ENCODE results near the gene KLK5.
"Not testable (repeated sequence)": the region's sequence is repeated elsewhere in the genome, so short reads cannot be mapped to it uniquely, and the experiment has no call there.

The KLK5 gene

DNA sequence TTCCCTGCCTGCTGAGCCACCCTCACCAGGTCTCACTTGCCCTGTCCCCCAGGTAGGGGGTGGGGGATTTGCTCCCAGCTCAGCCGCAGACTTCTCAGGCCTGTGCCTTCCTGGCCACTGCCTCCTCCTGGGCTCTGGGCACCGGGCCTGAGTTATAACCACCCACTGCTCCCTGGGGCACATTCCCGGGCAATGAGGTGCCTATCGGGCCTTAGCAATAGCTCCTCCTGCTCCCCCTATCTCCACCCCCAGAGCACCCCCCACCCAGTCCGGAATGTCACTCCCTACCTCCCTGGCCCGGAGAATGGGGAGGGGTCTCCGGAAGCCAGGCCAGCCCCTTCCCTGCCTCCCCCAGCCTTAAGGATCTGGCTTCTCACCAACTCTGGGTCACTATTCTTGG is at the start of gene KLK5:
TSS of gene KLK5 (minus strand) at position 129 of the 400 bp plus-strand sequence. CDS start 381 bp downstream, outside the sequence.
- DNase-seq (ENCODE audit: low spot score) (no peak), FAIRE-seq (no peak)

GRCh38 chr19:51002089-51002532 is 49.3 kb upstream of the KLK5 start:
- FAIRE-seq, result no peak
- DNase-seq (ENCODE audit: low spot score), result no peak

DNA sequence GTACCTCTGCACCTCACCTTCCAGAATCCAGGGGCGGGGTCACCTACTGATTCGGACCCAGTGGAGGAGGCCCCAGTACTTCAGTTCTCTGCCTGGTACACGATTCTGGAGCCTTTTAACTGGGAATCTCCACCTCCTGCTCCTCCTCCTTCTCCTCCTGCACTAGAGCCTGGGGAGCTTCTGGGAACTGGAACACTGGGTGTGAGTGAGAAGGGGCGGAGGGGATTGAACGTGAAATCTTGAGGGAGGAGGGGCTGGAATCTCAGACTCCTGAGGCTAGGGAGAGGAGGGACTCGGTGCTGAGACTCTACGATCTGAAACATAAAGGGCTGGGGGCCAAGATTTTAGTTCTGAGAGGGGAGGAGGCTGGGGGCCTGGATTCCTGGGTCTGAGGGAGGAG is 48.7 kb upstream of the KLK5 start, which contains the start of gene KLK8:
TSS of gene KLK8 (minus strand) at position 90 of the 400 bp plus-strand sequence. CDS start 437 bp downstream, outside the sequence.
- FAIRE-seq (no peak), DNase-seq (ENCODE audit: low spot score) (no peak)

DNA sequence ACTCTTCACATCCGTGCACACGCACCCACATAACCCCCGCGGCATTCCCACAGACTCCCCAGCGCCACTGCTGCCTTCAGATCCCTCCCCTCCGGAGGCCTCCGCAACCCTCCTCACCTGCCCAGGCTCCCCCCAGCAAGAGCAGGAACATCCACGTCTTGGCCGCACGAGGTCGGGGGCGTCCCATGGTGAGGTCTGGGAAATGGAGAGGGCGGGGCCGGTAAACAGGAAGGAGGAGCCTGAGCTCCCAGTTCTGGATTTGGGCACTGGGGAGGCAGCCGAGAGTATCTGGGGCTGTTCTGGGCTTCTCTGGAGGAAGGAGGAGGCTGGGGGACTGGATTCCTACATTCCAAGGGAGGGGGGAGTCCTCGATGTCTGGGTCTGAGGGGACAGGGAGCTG is 48.1 kb upstream of the KLK5 start:
- FAIRE-seq, result no peak

GRCh38 chr19:51000426-51000825 is 47.6 kb upstream of the KLK5 start:
- FAIRE-seq (no peak), DNase-seq (ENCODE audit: low spot score) (no peak)

More for the DNA sequence above, 48.1 kb upstream of the KLK5 start:
- no peak for DNase-seq (ENCODE audit: low spot score)

- DNase-seq (ENCODE audit: low spot score) (no peak), FAIRE-seq (no peak)
These were observed 45.8 kb upstream of the KLK5 start for GRCh38 chr19:50998686-50999085.

- no peak for FAIRE-seq
These were observed 45.2 kb upstream of the KLK5 start for GRCh38 chr19:50998061-50998460.

GRCh38 chr19:50994129-50994528 is 41.3 kb upstream of the KLK5 start:
- no peak for DNase-seq (ENCODE audit: low spot score)
- no peak for FAIRE-seq

More at GRCh38 chr19:50998061-50998460, 45.2 kb upstream of the KLK5 start:
- DNase-seq (ENCODE audit: low spot score), result no peak

DNA sequence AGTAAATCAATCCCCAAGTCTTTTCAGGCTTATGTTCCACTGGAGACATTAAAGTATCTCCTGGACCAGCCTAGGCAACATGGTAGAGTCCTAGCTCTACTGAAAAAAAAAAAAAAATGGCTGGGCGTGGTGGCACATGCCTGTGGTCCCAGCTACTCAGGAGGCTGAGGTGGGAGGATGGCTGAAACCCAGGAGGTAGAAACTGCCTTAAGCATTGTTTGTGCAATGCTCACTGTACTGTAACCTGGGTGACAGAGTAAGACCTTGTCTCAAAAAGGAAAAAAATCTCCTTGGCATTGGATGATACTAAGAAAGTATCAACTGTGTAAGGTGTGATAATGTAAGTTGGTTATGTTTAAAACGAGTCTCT is 39.8 kb upstream of the KLK5 start:
- DNase-seq (ENCODE audit: low spot score), result no peak
- FAIRE-seq, result no peak

- not testable (repeated sequence) for DNase-seq (ENCODE audit: low spot score); FAIRE-seq
These were observed 31.6 kb upstream of the KLK5 start for GRCh38 chr19:50984416-50984815.

GRCh38 chr19:50983625-50984292 is 30.9 kb upstream of the KLK5 start, which contains the start of gene KLK7:
KLK7 (minus strand) TSS chr19:50983917; CDS start chr19:50982399, 1,518 bp downstream.
- DNase-seq (ENCODE audit: low spot score) (no peak), FAIRE-seq (no peak)

- DNase-seq (ENCODE audit: low spot score), result no peak
- no peak for FAIRE-seq
These were observed 29.3 kb upstream of the KLK5 start for GRCh38 chr19:50982186-50982585.

DNA sequence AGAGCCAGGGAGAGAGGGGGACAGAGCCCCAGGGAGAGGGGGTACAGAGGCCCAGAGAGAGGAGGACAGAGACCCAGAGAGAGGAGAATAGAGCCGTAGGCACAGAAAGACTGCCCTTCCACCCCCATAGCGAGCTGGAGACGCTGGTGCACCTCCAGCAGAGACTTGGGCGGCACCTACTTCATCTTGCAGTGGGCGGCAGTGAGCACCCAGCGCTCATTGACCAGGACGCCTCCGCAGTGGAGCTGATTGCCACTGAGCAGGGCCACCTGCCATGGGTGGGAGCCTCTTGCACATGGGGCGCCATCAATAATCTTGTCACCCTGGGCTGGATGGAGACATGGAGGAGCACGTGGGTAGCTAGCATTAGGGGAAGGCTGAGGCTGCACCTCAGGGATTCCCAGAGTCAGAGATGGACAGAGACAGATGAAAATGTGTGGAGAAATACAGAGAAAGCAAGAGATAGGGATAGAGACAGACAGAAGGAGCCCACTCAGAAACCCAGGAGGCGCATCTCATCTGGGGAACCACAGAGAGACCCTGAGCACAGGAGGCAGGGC is 28.8 kb upstream of the KLK5 start:
- DNase-seq (ENCODE audit: low spot score) (no peak), FAIRE-seq (no peak)

GRCh38 chr19:50980208-50980607 is 27.4 kb upstream of the KLK5 start:
- FAIRE-seq, result no peak
- no peak for DNase-seq (ENCODE audit: low spot score)

- no peak for FAIRE-seq
- DNase-seq (ENCODE audit: low spot score), result no peak
These were observed 26.9 kb upstream of the KLK5 start for GRCh38 chr19:50979758-50980157.

DNA sequence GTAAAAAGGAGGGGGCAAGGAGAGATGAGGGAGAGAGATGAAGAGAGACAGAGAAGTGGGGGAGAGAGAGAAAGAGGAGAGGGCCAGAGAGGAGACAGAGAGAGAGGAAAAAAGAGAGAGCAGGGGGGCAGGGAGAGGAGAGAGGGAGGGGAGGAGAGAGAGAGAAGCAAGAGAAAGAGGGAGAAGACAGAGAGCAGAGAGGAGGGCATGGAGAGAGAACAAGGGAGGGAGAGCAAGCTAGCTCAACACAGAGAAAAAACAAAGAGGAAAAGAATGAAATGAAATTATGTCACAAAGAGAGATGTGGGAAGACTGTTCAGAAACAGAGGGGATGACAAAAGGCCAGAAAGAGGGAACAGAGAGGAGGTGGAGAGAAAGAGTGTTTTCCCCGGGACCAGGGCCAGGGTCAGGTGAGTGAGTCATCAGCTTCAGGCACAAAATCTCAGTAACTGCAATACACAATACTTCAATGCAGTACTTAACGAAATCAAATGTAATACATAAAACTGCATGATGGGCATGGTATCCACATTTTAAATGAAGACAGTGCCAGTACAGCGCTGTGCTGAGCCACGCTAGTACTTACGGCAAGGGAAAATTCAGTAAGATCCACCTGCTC is 26.0 kb upstream of the KLK5 start:
- FAIRE-seq (no peak), DNase-seq (ENCODE audit: low spot score) (no peak)

DNA sequence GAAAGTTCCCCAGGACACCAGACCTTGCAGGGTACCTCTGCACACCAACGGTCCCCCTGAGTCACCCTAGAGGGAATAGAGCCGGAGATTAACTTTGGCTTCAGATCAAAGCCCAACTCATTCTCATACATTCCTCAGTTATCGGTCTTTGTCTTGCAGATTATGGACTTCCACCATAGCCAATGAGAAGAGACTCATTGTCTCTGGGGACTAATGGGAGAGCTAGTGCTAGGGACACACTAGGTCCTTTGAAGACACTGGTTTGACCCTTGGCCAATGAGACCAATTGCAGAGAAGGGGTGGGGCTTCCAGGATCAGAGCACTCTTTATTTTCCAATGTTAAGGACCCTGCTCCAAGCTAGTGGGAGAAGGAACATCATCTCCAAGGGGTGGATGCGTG is 24.8 kb upstream of the KLK5 start:
- DNase-seq (ENCODE audit: low spot score) (no peak), FAIRE-seq (no peak)

GRCh38 chr19:50975766-50976165 is 22.9 kb upstream of the KLK5 start:
- DNase-seq (ENCODE audit: low spot score), result no peak
- FAIRE-seq, result no peak

GRCh38 chr19:50974702-50975556 is 22.1 kb upstream of the KLK5 start:
- FAIRE-seq (no peak), DNase-seq (ENCODE audit: low spot score) (no peak)

GRCh38 chr19:50972795-50973376 is 20.0 kb upstream of the KLK5 start:
- DNase-seq (ENCODE audit: low spot score), result no peak
- FAIRE-seq, result no peak

GRCh38 chr19:50969810-50970209 is 17.0 kb upstream of the KLK5 start:
- not testable (repeated sequence) for FAIRE-seq; DNase-seq (ENCODE audit: low spot score)
